GM12891 (cell line): Measurements from ENCODE around the gene OR2AG1.

ENCODE experiments used
- POLR2A ChIP-seq: IDR thresholded peaks from 2 replicates; pipeline ENCODE4 v1.6.1; 2011; ENCODE audit warnings: low read depth, low read length, control low read depth
- POLR2AphosphoS5 ChIP-seq: IDR thresholded peaks from 2 replicates; pipeline ENCODE4 v1.6.1; 2011; ENCODE audit warnings: low read depth, low read length, control low read depth
- POU2F2 ChIP-seq: IDR thresholded peaks from 2 replicates; pipeline ENCODE4 v1.6.1; 2011; ENCODE audit warnings: low read depth, mild to moderate bottlenecking, control low read depth, low read length, moderate library complexity
- SPI1 ChIP-seq: IDR thresholded peaks from 2 replicates; pipeline ENCODE4 v1.6.1; 2011; ENCODE audit warnings: low read depth, low read length, control low read depth
- TAF1 ChIP-seq: IDR thresholded peaks from 2 replicates; pipeline ENCODE4 v1.6.1; 2011; ENCODE audit warnings: low read depth, low read length, control low read depth

- no peak for TF ChIP-seq POLR2A
- TF ChIP-seq TAF1, result no peak
- no peak for TF ChIP-seq POLR2AphosphoS5
- TF ChIP-seq POU2F2, result no peak
- no peak for TF ChIP-seq SPI1
These were observed 16.6 kb downstream of the OR2AG1 start, which contains the start of gene OR6A2 for GRCh38 chr11:6799402-6799801.
